NT2/D1 (cell line): Measurements from ENCODE around the gene ANTXR1.

Experiments
- SUZ12 ChIP-seq: IDR thresholded peaks from 2 replicates; pipeline ENCODE4 v1.6.1; 2011; ENCODE audit not compliant: insufficient read length, insufficient read depth; ENCODE audit errors: extremely low read depth
- YY1 ChIP-seq: IDR thresholded peaks from 2 replicates; pipeline ENCODE4 v1.6.1; 2011; ENCODE audit not compliant: insufficient read length, insufficient read depth
- ZNF274 ChIP-seq: IDR thresholded peaks from 2 replicates; pipeline ENCODE4 v1.6.1; 2011; ENCODE audit warnings: mild to moderate bottlenecking, low read depth, low read length

DNA sequence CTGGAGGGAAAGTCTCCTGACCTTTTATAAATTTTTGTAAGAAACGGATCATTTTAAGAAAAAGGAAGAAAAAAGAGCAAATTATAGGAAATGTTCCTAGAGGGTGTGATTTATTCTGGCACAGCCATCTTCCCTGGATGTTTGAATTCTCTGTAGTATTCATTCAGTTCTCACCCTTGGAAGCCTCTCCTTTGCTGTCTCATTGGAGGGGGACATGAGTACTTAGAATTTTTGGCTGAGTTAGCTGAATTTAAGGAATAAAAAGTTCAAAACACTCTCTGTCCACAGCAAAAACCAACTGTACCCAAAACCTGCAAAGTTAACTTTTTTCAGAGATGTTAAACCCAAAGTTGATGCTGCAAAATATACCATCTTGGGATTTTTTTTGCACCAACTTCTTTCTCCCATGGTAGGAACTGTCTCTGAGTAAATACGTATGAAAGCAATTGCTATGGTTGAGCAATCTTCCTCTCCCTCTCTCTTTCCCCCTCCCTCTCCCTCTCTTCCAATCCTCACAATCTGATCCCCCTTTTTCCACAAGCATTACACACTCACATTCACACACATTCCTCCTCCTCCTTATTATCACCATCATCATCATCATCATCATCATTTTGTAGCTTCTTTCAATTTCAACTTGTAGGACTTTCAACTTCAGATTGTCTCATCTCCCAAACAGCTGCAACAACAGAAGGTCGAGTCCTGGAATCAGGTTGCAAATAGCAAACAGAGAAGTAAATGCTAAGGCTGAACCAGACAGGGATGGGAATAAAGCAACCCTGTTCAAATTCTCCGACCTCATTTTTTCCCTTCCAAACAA, 190.4 kb downstream of the ANTXR1 start:
- TF ChIP-seq YY1, result no peak
- TF ChIP-seq SUZ12, result no peak
- TF ChIP-seq ZNF274, result no peak
